B cell (primary cell): ENCODE measurements around the gene LRRC75B. TPM values are rescaled to one million over a fixed set of nuclear protein-coding genes. Genes with fewer than 3 reads are reported as not detected.

Source experiments
- ATAC-seq: fragments of 200-7000 bp; cut with Tn5 transposase; one replicate; pipeline ENCODE4 v1.10.0; 2021; ENCODE audit warnings: low read depth, mild to moderate bottlenecking, moderate number of reproducible peaks, moderate library complexity
- CTCF ChIA-PET: fragments of 350-600 bp; sonication (Branson Sonifier 250); formaldehyde crosslinking; loops from one replicate; lab custom pipeline; 2021; ENCODE audit warnings: antibody characterized with exemption, inconsistent platforms; lab: Charles Lee
- POLR2A ChIA-PET: fragments of 350-600 bp; sonication (Branson Sonifier 250); formaldehyde crosslinking; loops from one replicate; lab custom pipeline; 2021; ENCODE audit warnings: antibody characterized with exemption; lab: Charles Lee
- DNase-seq: peaks from one replicate; pipeline ENCODE4 v3.0.0; 2013
- H2AFZ ChIP-seq: 2 replicates; pipeline ENCODE4 v1.6.1; 2012; ENCODE audit warnings: mild to moderate bottlenecking, low read depth, low read length; ENCODE audit not compliant: insufficient read depth, poor library complexity, severe bottlenecking
- H3K27ac ChIP-seq, 2 donors: 1 replicate in 1 of 2; 2 replicates in 1 of 2; pipeline ENCODE4 v1.5.1; 2012 to 2013; ENCODE audit warnings: low read length in 2 of 2, mild to moderate bottlenecking in 2 of 2, moderate library complexity in 1 of 2
- H3K27me3 ChIP-seq, 4 experiments: fragments of 200-600 bp in 1 of 4; sonication (generic) in 1 of 4; replicated peaks in 1 of 4; 1 replicate in 2 of 4; 2 replicates in 2 of 4; pipeline versions ENCODE4 v1.6.1 to v1.7.0; 2013 to 2016; ENCODE audit warnings: low read length in 3 of 4, mild to moderate bottlenecking in 2 of 4, mixed read lengths in 1 of 4, moderate library complexity in 1 of 4; ENCODE audit not compliant: insufficient read depth in 4 of 4, control insufficient read depth in 3 of 4; ENCODE audit errors: control extremely low read depth in 1 of 4
- H3K36me3 ChIP-seq, 2 experiments: replicated peaks in 1 of 2; 1 replicate in 1 of 2; 2 replicates in 1 of 2; pipeline versions ENCODE4 v1.6.1 to v1.7.1; 2013; ENCODE audit warnings: low read length in 1 of 2; ENCODE audit not compliant: insufficient read depth in 2 of 2, control insufficient read depth in 1 of 2; ENCODE audit errors: control extremely low read depth in 1 of 2, extremely low read depth in 1 of 2
- H3K4me1 ChIP-seq, 2 donors: fragments of 200-600 bp in 1 of 2; sonication (generic) in 1 of 2; 1 replicate in 1 of 2; 2 replicates in 1 of 2; pipeline versions ENCODE4 v1.5.1 to v1.6.1; 2013 to 2017; ENCODE audit warnings: low read length in 2 of 2; ENCODE audit not compliant: control insufficient read depth in 2 of 2, insufficient read depth in 2 of 2
- H3K4me2 ChIP-seq: replicated peaks from 2 replicates; pipeline ENCODE3; 2012; ENCODE audit warnings: mild to moderate bottlenecking, low read depth, low read length; ENCODE audit not compliant: poor library complexity, severe bottlenecking
- H3K4me3 ChIP-seq, 5 experiments: fragments of 200-600 bp in 1 of 5; sonication (generic) in 1 of 5; 1 replicate in 3 of 5; 2 replicates in 2 of 5; pipeline versions ENCODE4 v1.5.1 to v1.7.0; 2011 to 2016; ENCODE audit warnings: low read length in 4 of 5, mild to moderate bottlenecking in 4 of 5, low read depth in 2 of 5, control low read depth in 1 of 5, moderate library complexity in 1 of 5; ENCODE audit not compliant: insufficient read depth in 1 of 5; ENCODE audit errors: control extremely low read depth in 1 of 5, extremely low read depth in 1 of 5
- H3K79me2 ChIP-seq: fragments of 200-600 bp; sonication (generic); one replicate; pipeline ENCODE4 v1.6.0; 2016; ENCODE audit warnings: low read length; ENCODE audit not compliant: control insufficient read depth, insufficient read depth
- H3K9ac ChIP-seq: fragments of 200-600 bp; sonication (generic); 2 replicates; pipeline ENCODE4 v1.6.1; 2017; ENCODE audit warnings: mild to moderate bottlenecking, low read length, moderate library complexity
- H3K9me3 ChIP-seq, 3 donors: one replicate each; pipeline versions ENCODE4 v1.6.1 to v1.7.1; 2013; ENCODE audit warnings: low read length in 2 of 3; ENCODE audit not compliant: control insufficient read depth in 2 of 3, insufficient read depth in 1 of 3; ENCODE audit errors: control extremely low read depth in 1 of 3
- H4K20me1 ChIP-seq: 2 replicates; pipeline ENCODE4 v1.6.0; 2012; ENCODE audit warnings: mild to moderate bottlenecking, low read length; ENCODE audit not compliant: insufficient read depth, control insufficient read depth, poor library complexity, severe bottlenecking
- H3K27ac Mint-ChIP-seq: one replicate; pipeline ENCODE4 v1.8.0; 2021; ENCODE audit warnings: mixed read lengths
- H3K27me3 Mint-ChIP-seq: one replicate; pipeline ENCODE4 v1.8.0; 2021; ENCODE audit warnings: mixed read lengths
- H3K4me1 Mint-ChIP-seq: one replicate; pipeline ENCODE4 v1.8.0; 2021; ENCODE audit warnings: mixed read lengths
- H3K4me3 Mint-ChIP-seq: one replicate; pipeline ENCODE4 v1.8.0; 2021; ENCODE audit warnings: mixed read lengths
- H3K9me3 Mint-ChIP-seq: one replicate; pipeline ENCODE4 v1.8.0; 2022; ENCODE audit warnings: mixed read lengths; ENCODE audit not compliant: insufficient read depth
- EZH2 ChIP-seq: IDR thresholded peaks from 2 replicates; pipeline ENCODE4 v1.6.1; 2012; ENCODE audit warnings: borderline replicate concordance, low read depth, mild to moderate bottlenecking, moderate library complexity, low read length; ENCODE audit not compliant: insufficient read depth, poor library complexity, severe bottlenecking
- WGBS: methylation state at CpG from one replicate; pipeline ENCODE4 v1.1.5; 2013; ENCODE audit warnings: missing lambda C conversion rate; ENCODE audit not compliant: insufficient coverage; 5-methylcytosine and 5-hydroxymethylcytosine counted together
- intact Hi-C: fragments of 100-400 bp; cut with micrococcal nuclease; formaldehyde crosslinking; loops from one replicate; pipeline ENCODE4 v1.10.0; 2022
- polyA plus RNA-seq: library from polyadenylated mRNA; depleted of rRNA; stranded (reverse); fragments of >200 nt; gene quantifications from 2 replicates; pipeline ENCODE4 v1.2.3, GENCODE V29; 2012
- total RNA-seq, 2 donors: library from RNA; stranded (reverse); fragments of 120-200 nt in 1 of 2; gene quantifications; 1 replicate in 1 of 2; 2 replicates in 1 of 2; pipeline versions ENCODE4 v1.2.3 to v1.2.4, GENCODE V29; 2013 to 2022
- TF ChIP-seq, protein P1 (sequence below): fragments of 200-600 bp; IDR thresholded peaks from one replicate; pipeline ENCODE4 v1.8.0; 2022; ENCODE audit warnings: antibody characterized with exemption, mild to moderate bottlenecking

The LRRC75B gene
- total and polyA plus RNA-seq, 2 donors (not counting 1 experiment from before 2014, with no cell fraction given), result 1.3 to 3.1 TPM

DNA sequence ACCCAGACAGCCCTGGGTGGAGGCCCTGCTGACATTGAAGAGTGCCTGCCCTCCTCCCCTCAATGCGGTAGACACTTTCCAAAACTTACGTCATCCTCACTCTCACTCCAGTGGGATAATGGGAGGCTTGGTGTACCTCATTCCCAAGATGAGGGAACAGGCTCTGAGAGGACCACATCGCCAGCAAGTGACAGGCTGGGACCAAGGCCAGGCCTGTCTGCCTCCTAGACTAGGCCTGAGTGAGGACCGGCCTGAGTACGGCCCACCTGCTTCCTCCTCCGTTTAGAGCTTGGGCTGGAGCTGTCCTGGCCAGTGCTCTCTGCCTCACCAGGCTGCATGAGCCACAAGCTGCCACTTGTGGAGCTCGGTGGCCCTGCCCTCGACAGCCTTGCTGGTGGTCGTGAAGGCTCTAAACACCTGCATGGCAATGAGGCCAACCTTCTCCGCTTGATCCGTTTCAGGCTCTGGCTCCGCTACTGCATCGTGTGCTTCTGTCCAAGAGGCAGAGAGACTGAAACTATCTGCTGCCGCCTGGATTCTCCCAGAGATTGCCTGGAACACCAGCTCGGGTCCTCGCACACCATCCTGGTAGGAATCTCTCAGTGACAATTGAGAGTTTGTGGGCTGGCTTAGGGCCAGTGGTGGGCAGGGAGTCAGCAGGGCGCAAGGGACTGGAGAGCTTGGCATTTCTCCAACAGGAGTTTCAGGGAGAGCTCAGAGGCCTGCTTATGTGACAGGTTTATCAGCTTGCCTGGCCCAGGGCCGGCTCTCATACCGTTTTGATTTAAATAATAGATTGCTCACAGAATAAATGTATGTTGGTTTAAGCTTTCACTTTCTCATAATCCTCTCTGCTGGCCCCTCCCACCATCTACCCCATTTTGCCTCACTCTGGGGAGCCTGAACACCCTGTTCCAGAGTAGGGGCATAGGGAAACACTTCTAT, 9.4 kb downstream of the LRRC75B start:
- Histone ChIP-seq H3K9ac (no peak overlapping the region), H3K9me3 (no peaks in the 10 kb centered on the region)

More for the DNA sequence above, 9.4 kb downstream of the LRRC75B start:
- Histone ChIP-seq H3K27me3 (no peaks in the 10 kb centered on the region), H3K79me2 (no peaks in the 10 kb centered on the region), H3K4me2 (no peak overlapping the region), H4K20me1 (no peaks in the 10 kb centered on the region), H3K4me1 (no peaks in the 10 kb centered on the region), H2AFZ (no peak overlapping the region), H3K36me3 (no peaks in the 10 kb centered on the region), H3K4me3 (no peak overlapping the region), H3K27ac (no peak overlapping the region)
- ChIA-PET POLR2A (no interaction called here), CTCF (no interaction called here)
- ATAC-seq, result no peak
- no peaks in the 10 kb centered on the region for H3K9me3 Mint-ChIP-seq
- H3K27me3 Mint-ChIP-seq, result no peaks in the 10 kb centered on the region
- TF ChIP-seq, protein P1, sequence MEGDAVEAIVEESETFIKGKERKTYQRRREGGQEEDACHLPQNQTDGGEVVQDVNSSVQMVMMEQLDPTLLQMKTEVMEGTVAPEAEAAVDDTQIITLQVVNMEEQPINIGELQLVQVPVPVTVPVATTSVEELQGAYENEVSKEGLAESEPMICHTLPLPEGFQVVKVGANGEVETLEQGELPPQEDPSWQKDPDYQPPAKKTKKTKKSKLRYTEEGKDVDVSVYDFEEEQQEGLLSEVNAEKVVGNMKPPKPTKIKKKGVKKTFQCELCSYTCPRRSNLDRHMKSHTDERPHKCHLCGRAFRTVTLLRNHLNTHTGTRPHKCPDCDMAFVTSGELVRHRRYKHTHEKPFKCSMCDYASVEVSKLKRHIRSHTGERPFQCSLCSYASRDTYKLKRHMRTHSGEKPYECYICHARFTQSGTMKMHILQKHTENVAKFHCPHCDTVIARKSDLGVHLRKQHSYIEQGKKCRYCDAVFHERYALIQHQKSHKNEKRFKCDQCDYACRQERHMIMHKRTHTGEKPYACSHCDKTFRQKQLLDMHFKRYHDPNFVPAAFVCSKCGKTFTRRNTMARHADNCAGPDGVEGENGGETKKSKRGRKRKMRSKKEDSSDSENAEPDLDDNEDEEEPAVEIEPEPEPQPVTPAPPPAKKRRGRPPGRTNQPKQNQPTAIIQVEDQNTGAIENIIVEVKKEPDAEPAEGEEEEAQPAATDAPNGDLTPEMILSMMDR, result no peak
- TF ChIP-seq EZH2, result no peak
- DNase-seq, result no peak
- intact Hi-C loops, result no loop called here
- no peaks in the 10 kb centered on the region for H3K4me1 Mint-ChIP-seq
- no peak overlapping the region for H3K27ac Mint-ChIP-seq
- WGBS, result 87% methylated on average over 15 of the region's 19 CpGs
- no peak overlapping the region for H3K4me3 Mint-ChIP-seq
